Stimulated activated CD8-positive, alpha-beta memory T cell treated with anti-CD3 and anti-CD28 coated beads, Interleukin-4, amount 100 ng/mL, for 24 hours (primary cell): ENCODE measurements around the gene ATF6B.
"Not testable (repeated sequence)": the region's sequence is repeated elsewhere in the genome, so short reads cannot be mapped to it uniquely, and the experiment has no call there.

Source experiments
- DNase-seq: peaks from one replicate; pipeline ENCODE4 v3.0.0-alpha.2; 2020; ENCODE audit warnings: low read depth

The ATF6B gene

GRCh38 chr6:32081168-32081990 is 46.7 kb downstream of the ATF6B start:
- no peak for DNase-seq

- DNase-seq, result no peak
Observed at GRCh38 chr6:32079566-32080290, 48.3 kb downstream of the ATF6B start.

- no peak for DNase-seq
Observed at GRCh38 chr6:32076321-32076809, 51.7 kb downstream of the ATF6B start.

GRCh38 chr6:32075781-32076180 is 52.3 kb downstream of the ATF6B start:
- DNase-seq, result no peak

- DNase-seq, result no peak
Observed at GRCh38 chr6:32074996-32075532, 53.0 kb downstream of the ATF6B start.

GRCh38 chr6:32073613-32074012 is 54.4 kb downstream of the ATF6B start:
- DNase-seq, result no peak

GRCh38 chr6:32073101-32073500 is 54.9 kb downstream of the ATF6B start:
- no peak for DNase-seq

GRCh38 chr6:32070814-32071543 is 57.1 kb downstream of the ATF6B start:
- no peak for DNase-seq

GRCh38 chr6:32069878-32070515 is 58.0 kb downstream of the ATF6B start:
- no peak for DNase-seq

- no peak for DNase-seq
Observed at GRCh38 chr6:32069460-32069859, 58.6 kb downstream of the ATF6B start.

- no peak for DNase-seq
Observed at GRCh38 chr6:32068867-32069266, 59.2 kb downstream of the ATF6B start.

GRCh38 chr6:32068315-32068714 is 59.7 kb downstream of the ATF6B start:
- not testable (repeated sequence) for DNase-seq

- DNase-seq, result not testable (repeated sequence)
Observed at GRCh38 chr6:32067521-32067920, 60.5 kb downstream of the ATF6B start.
